HEK293T (cell line): ENCODE results near the gene ARFIP2.

Source experiments
- ARNT ChIP-seq: fragments of 450-650 bp; IDR thresholded peaks from 2 replicates; pipeline ENCODE4 v1.6.1; 2017; ENCODE audit warnings: mild to moderate bottlenecking
- BHLHE40 ChIP-seq: fragments of 450-650 bp; IDR thresholded peaks from 2 replicates; pipeline ENCODE4 v1.6.1; 2016; ENCODE audit warnings: mild to moderate bottlenecking, moderate library complexity, borderline replicate concordance
- ELF4 ChIP-seq: fragments of 450-650 bp; IDR thresholded peaks from 2 replicates; pipeline ENCODE4 v1.6.1; 2017; ENCODE audit warnings: antibody characterized with exemption
- FOXA1 ChIP-seq: fragments of 450-650 bp; IDR thresholded peaks from 2 replicates; pipeline ENCODE4 v1.6.1; 2016; ENCODE audit warnings: mild to moderate bottlenecking
- FOXM1 ChIP-seq: fragments of 450-650 bp; IDR thresholded peaks from 2 replicates; pipeline ENCODE4 v1.6.1; 2017; ENCODE audit warnings: mild to moderate bottlenecking, borderline replicate concordance
- HDGF ChIP-seq: fragments of 450-650 bp; IDR thresholded peaks from 2 replicates; pipeline ENCODE4 v1.6.1; 2017; ENCODE audit warnings: antibody characterized with exemption, borderline replicate concordance
- L3MBTL2 ChIP-seq: fragments of 450-650 bp; conservative IDR thresholded peaks from 2 replicates; pipeline ENCODE4 v1.6.1; 2016; ENCODE audit warnings: mild to moderate bottlenecking
- NFRKB ChIP-seq: fragments of 450-650 bp; IDR thresholded peaks from 2 replicates; pipeline ENCODE4 v1.6.1; 2016; ENCODE audit warnings: mild to moderate bottlenecking, moderate library complexity
- SP1 ChIP-seq: fragments of 450-650 bp; IDR thresholded peaks from 2 replicates; pipeline ENCODE4 v1.6.1; 2017
- SUZ12 ChIP-seq: fragments of 450-650 bp; IDR thresholded peaks from 2 replicates; pipeline ENCODE4 v1.6.1; 2016; ENCODE audit warnings: mild to moderate bottlenecking
- TARDBP ChIP-seq: fragments of 450-650 bp; IDR thresholded peaks from 2 replicates; pipeline ENCODE4 v1.6.1; 2016

DNA sequence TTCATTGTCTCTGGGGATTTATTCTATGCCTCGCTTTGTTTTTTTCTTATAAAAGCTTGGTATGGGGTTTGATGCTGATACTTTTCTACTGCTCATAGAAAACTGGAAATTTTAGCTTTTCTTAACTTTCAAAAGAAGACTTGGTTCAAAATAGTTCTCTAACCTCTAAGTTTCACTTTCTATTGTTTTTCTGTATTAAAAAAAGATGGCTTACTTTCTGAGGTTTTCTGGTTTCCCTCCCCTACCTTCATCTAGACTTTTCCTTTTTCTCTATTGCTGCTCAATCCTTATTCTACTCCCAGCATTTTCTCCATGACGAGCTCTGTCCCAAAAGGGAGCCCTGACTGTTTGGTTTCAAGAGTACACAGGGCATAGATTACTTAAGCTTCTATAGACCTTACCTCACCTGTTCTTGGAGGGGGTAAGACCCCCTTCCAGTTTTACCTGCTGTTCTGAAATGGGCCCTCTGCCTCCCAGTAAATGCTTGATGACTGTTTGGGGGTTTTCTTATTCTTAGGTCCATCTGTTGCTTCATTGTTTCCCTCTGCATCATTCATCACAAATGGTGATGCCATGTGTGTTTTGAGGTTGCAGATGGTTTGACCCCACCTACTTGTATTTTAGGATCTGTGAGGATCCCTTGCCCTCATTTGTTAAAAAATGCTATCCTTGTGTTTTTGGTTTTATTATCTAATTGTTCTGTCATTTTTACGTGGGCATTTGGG, 45.4 kb upstream of the ARFIP2 start:
- no peak for TF ChIP-seq ELF4
- TF ChIP-seq SP1: no peak
- no peak for TF ChIP-seq BHLHE40
- no peak for TF ChIP-seq SUZ12
- TF ChIP-seq ARNT: no peak
- no peak for TF ChIP-seq HDGF
- no peak for TF ChIP-seq FOXA1
- TF ChIP-seq FOXM1: no peak
- TF ChIP-seq TARDBP: no peak
- no peak for TF ChIP-seq NFRKB
- no peak for TF ChIP-seq L3MBTL2
